ENCODE measurements around the gene AGPAT3.

AGPAT3 gene

DNA sequence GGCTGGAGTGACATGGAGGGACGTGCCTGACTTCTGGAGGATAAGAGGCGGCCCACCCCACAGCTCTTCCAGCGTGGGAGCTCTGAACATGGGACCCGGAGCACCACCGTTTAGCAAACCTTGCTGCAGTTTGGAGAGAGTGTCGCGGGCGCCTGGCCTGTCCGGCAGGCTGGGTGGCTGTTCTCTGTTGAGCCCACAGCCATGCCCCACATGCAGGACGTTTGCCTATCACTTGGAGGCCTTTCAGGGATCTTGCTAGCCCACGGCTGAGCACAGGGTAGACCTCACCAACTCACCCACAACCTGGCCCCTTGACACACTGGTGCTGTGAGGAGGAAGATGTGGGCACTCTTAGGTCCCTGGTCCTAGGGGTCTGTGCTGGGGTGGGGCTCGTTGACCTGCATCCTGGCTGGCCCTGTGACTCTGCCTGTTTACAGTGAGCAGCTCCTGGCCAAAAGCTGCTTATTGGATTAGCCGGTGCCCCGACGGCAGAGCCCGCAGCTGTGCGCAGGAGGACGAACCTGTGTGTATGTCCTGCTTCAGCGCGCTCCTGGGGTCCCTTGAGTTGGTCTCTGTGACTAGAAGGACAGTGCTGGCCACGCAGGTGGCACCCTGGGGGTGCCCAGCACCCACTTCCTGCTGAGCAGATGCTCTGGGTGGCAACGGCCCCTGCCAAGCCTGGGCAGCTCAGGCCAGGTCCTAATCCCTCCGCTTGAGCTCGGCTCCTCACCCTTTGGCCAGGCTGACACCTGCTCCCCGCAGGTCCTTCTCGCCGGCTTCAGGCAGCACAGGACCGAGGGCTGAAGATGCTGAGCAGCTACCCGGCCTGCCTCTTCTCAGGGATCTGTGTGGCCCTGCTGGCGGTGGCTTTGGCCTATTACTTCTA is 74.7 kb downstream of the AGPAT3 start:
- DNase-seq = no peak

DNA sequence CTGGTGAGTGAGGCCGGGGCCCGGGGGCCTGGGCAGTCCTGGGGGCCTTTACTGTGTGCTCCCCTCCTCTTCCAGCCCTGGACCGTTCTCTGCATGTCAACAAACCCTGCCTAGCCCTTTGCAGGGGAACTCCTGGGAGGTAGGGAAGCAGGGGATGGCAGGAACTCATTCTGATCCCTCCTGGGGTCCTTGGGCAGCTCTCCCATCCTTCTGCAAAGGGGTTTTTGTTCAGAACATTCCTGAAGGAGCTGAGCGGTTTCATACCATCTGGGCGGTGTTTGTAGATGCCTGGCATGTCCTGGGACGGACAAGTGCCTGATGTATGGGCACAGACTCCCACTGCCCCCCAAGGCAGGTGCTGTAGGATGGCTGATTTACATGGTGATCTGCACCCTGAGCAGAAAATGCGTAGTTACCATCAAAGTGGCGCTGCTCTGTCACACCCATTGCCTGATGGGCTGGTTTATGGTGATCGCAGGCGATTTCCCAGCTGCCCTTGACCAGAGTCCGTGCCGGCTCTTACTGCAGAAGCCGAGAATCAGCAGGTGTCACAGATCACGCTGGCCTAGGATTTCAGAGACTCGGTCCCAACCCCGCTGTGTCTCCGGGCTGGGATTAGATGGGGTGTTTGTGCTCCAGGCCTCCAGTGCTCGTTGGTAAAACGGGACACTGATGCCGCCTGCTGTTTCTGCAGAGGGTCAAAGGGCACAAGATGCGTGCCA is 75.5 kb downstream of the AGPAT3 start:
- DNase-seq = no peak

DNA sequence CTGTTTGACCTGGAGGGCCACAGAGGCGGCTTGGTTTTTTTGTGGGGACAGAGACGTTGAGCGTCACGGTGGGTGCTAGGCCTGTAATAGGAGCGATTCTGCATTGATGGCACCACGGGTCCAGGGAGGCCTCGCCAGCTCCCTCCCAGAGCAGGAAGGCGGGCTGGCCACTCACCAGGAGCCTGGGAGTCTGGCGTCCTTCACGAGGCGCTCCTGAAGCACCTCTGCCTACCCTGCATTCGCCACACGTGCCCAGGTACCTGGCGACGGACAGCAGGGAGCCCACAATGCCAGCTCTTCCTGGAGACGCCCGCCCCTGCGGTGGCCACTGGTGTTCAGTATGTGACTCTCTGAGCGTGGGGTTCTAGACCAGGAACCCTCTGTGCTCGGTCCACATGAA is 77.2 kb downstream of the AGPAT3 start:
- DNase-seq = no peak

DNA sequence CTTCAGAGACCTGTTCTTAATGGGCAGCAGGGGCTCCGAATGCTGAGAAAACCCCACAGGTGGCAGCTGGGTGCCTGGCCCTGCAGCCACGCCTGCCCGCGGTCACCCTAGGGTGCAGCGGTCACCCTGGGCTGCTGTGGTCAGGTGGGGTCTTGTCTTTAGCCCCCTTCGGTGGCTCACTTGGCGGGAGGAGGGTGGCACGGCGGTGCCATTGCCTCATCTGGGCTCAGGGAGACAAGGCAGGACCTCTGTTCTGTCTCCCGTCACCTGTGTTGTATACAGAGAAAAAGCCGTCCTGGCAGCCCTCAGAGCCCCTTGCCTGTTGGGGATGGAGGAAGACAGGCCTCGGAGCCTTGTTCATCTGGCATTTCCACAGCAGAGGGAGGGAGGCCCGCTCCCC is 77.6 kb downstream of the AGPAT3 start:
- DNase-seq = no peak

DNA sequence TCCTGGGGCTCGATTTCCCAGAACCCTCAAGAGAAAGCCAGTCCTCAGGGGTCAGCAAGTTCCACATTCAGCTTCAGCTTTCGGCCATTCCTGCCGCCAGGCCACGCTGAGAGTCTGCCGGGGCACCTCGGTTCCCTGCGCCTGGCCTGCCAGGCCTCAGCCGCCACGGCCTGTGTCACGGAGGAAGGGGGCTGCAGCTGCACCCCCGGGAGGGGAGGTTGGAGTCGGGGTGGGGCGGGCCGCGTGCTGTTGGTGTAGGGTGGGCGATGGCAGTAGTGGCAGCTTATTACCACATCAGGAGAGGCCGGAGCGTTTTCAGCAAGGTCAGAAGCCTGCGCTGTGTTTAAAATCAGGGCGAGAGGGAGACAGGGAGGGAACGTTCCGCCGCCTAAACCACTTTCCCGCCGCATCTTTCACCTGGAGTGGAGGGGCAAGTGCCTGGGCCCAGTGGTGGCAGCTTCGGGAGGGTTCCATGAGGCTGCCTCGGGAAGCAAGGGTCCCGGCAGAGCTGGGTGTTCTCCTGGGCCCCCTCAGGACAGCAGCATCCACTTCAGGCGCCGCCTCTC is 78.6 kb downstream of the AGPAT3 start:
- no peak for DNase-seq

DNA sequence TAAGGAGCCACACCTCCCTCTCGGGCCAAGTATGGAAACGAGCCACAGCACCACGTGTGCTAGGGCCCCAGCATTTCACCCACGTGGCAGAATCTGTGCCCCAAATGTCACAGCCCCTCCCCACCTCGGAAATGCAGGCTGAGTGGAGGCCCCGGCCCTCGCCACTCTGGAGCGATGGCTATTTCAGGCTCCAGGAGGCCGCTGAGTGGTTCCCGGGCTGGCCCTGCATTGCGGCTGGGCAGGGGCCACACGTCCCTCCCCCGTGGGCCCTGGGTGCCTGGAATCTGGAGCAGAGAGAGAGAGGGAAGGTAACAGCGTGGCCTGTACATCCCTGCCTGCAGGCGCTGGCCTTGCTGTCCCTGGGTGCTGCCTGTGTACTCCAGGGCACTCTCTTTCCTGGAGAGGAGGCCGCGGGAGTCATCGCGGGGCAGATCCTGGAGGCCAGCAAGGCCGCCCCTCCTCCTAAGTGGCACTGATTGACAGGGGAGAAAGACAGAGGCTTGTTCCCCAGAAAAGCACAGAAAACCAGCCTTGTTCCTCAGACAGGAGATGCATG is 79.1 kb downstream of the AGPAT3 start:
- DNase-seq = no peak

DNA sequence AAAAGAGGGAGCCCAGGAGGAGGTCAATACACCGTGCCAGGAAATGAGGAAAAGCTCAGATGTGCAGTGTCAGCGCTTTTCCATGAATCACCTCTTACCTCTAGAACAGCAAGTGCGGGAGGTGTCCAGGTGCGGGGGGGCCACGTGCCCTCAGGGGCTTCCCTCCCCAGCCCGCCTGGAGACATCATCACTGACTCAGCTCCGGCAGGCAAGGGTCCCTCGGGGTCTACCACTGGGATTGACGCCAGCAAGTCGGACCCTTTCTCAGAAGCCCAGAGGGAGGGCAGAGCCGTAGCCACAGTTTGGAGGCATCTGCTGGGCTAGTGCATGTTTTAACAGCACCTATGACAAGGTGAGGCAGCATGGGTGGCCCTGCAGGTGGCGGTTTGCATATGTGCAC is 79.7 kb downstream of the AGPAT3 start:
- DNase-seq = no peak

DNA sequence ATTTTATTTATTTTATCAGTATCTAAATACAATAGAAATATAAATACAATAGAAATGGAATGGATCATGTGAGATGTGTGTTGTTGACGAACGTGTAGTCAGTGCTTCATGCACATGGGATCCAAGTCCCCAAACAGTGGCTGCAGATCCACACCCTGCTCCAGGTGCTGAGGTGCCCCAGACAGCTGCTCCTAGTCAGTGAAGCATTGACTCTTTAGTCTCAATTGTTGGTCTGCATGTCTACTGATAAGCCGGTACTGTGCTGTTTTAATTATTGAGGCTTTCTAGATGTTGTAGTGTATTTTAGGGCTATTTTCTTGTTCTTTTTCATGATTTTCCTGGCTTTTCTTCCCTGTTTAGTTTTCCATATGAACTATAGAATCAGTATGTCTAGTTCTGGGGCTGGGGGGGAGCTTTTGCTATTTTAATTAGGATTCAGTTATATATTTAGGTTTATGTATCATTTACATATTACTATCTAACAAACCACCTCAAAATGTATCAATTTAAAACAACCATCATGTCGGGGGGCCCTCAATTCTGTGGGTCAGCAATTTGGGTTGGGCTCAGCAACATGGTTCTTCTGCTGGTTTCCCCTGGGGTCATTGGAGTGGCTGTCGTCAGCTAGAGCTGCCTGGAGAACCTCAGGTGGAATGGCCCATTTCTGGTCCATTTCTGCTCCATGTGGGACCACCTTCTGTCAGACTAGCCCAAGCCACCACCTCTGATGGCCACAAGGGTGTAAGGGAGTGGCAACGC is 83.9 kb downstream of the AGPAT3 start:
- no peak for DNase-seq

DNA sequence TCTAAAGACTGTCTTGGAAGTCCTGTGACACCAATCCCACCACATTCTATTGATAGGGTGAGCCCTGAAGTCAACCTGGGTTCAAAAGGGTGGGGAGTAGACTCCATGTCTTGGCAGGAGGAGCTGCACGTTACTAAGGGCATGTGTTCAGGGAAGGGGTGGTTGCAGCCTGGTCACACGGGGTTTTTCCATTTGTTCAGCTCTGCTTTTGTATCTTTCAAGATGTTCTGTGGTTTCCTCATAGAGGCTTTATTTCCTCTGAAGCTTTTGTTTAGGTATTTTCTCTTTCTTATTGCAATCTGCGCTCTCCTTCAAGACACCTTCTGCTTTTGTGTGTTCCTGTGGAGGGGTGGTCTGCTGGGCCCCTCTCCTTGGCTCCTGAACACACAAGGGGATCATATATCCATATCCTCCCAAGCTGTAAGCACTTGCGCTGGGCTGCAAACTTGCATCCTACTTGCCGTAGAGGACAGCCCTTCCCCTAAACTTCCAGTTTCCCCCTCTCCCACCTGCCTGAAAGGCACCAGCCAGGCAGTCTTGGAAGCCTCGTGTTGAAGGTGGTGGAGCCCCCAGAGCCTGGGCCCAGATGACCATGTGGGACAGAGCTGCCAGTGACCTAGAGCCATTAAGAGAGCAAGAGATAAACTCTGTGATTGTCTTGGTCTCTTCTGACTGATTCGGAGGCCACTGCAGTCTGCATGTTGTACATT is 84.6 kb downstream of the AGPAT3 start:
- no peak for DNase-seq

DNA sequence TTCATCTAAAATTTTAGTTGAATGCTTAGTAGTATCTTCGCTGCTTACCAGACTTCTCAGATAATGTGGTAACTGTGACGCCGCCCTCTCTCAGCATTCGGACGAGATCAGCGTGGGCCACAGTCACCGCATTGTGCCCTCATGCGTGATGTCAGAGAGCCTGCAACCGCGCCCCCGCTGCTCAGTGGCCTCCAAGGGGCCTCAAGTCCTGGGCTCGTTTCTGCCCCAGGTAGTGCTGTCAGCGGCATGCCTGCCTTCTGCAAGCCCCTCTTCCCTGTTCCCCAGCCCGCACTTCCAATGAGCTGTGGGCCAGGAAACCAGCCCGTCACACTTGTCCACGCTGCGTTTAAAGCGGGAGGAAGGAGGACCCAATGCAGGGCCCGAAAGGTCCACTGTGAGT is 85.5 kb downstream of the AGPAT3 start:
- DNase-seq = no peak

DNA sequence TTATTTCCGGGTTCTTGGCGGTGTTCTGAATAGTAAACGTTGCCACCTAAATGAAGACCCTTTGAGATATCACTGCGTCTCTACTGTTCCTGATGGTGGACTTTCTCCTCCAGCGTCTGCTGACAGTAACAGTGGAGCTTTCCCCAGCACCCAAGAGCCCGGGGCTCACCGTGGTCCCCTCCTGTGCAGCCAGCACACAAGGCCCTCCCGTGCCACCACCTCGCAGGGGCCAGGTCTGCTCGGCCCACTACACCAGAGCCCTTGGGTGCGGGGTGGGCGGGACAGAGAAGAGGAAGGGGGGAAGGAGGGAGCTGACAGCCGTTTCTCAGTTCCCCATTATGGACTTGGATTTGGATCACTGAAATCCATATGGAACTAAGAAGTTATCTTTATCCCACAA is 85.9 kb downstream of the AGPAT3 start:
- no peak for DNase-seq

DNA sequence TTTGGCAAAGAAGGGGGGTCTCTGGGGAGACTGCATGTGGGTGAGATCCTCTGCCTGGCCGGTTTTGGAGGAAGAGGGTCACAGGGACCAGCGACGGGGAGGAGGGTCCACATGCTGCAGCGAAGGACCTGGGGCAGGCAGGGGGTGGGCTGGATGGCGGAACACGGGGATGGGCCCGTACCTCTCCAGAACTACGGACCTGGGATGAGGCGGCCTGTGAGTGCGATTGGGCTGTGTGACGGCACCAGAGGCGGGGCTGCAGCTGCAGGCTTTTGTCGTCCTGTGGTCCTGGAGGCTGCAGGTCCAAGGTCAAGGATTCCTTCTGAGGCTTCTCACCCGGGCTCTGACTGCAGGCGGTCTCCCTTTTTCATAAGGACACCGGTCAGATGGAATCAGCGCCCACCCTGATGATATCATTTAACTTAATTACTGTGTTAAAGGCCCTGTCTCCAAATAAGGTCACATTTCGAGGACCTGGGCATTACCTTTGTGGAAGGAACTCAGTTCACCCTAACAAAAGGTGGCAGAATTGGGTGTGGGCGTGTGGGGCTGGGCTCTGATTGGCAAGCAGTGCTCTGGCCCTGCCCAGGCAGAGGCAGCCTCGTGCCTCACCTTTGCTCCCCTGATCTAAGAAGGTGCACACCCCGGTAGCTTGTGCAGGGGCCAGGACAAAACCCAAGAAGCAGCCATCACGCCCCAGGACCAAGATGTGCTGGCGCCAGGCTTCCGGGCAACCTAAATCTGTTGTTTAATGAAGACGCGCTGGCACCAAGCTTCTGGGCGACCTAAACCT is 87.1 kb downstream of the AGPAT3 start:
- no peak for DNase-seq

DNA sequence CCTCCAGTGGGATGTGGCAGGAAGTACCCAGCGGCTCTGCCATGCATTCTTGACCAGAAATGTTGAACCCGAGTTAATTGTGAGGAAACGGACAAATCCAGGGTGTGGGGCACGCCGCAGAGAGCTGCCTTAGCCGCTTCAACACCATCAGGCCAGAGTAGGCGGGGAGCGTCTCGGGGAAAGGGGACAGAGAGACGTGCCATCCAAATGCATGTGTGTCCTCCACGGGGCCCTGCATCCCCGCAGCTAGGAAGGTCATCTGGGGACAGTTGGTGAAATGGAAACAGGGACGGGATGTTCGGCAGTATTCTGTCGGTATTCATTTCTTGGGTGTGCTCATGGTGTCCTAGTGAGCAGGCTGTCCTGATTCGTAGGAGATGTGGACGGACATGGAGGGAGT is 88.0 kb downstream of the AGPAT3 start:
- no peak for DNase-seq

DNA sequence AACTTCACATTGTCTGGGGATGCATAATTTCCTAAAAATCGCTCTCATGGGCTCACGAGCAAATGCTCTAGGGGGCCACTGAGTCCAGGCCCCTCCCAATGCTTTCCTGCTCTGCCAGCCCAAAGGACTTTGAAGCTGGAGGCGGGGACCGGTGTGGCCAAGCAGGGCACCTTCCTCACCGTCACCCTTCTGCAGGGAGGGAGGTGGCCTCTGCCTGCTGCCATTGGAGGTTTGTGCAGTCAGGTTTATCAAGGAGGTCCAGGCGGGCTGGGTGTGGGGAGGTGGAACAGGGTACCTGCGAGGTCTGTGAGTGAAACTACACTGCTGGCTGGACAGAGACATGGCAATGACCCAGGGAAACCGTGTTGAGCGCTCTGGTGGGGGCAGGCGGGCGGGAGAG is 89.0 kb downstream of the AGPAT3 start:
- DNase-seq = no peak

DNA sequence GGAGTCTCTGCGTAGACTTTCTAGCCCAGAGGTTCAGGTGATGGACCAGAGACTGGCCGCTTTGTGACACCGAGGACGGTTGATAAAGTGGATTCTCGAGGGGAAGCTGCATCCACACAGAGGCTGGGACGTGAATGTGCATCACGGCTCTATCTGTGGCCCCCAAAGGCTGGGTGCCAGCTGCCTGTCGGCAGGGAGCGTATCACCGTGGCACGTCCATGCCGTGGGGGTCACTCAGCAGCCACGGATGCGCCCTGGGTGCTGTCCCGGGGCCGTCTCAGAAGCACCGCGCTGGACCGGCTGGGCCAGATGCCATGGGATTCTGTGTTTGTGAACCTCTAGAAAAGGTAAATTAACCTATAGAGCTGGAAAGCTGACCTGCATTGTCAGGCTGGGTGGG is 89.9 kb downstream of the AGPAT3 start:
- DNase-seq = no peak

DNA sequence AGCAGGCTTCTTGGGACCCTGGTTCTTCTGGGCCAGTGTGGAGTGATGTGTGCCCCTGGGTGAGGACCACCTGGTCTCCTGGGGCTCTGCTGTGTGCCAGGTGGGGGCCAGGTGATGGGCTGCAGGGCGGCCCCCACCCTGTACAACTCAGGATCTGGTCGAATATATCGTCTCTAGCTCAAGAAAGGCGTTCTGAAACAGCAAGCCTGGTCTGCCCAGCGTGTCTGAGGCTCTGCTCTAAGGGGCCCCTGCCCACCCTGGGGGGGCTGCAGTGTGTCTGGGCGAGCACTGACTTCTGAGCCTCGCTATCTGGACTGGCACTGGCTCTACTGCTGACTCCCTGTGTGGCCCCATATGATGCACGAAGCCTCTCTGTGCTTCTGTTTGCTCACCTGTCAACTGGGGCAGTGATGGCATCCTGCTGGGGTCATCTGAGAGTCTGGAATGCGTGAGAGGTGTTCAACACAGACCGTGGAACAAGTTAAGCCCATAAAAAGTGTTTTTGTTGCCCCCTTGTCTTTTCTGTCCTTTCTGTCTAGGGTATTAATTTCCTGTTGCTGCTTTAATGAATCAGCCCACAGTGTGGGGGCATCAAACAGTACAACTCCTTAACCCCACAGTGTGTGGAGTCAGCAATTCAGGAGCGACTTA is 91.1 kb downstream of the AGPAT3 start:
- no peak for DNase-seq

DNA sequence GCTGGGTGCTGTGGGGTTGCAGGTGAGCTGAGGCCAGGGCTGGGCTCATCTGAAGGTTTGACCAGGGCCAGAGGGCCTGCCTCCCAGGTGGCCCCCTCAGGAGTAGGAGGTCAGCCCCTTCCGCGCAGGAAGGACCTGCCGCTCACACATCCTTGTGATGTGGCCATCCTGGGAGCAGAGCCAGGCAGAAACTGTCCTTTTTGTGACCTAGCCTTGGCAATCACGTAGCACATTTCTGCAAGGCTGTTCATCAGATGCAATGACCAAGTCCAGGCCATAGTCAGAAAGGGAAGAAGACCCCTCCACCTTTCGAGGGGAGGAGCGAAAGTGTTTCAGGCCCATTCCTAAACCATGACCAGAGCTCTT is 91.6 kb downstream of the AGPAT3 start:
- no peak for DNase-seq

DNA sequence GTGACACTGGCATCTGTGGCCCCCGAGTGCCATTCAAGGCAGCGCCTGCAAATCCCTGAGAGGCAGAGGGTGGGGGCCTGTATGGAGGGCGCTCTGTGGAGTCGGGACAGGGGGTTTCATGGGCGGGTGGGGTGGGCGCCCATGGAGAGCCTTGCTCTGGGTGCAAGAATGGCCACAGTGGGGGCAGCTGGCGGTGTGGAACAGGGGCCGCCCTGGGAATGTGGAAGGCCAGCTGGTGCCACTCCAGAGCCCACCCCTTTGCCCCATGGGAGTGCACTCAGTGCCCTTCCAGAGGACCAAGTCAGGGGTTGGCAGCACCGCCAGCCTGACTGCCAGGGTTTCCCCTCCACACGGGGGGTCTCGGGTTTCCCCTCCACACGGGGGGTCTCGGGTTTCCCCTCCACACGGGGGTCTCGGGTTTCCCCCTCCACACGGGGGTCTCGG is 92.1 kb downstream of the AGPAT3 start:
- no peak for DNase-seq

DNA sequence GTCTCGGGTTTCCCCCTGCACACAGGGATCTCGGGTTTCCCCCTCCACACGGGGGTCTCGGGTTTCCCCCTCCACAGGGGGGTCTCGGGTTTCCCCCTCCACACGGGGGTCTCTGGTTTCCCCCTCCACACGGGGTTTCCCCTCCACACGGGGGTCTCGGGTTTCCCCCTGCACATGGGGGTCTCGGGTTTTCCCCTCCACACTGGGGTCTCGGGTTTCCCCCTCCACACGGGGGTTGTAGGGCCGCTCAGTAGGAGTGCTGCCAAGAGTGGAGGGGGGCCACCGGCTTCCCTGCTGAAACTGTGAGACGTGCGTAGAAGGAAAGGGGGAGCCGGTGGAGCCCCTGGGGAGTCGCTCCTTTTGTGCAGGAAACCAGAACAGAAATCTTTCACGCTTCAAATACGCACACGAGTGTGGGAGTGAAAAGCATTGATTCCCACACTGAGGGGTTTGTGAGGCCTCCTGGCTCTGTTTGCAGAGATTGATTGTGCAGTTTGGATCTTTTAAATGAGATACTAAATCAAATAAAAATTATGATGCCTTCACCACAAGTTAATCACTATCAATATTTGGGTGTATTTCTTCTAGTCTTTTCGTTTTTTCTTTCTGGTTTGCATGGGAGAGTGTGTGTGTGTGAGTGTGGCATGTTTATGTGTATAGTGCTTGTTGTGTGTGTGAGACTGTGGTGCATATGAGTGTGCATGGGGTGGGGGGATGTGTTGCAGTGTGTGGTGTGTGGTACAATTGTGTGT is 92.8 kb downstream of the AGPAT3 start:
- DNase-seq = no peak

Data from DMS153 (cell line).